Astrocyte (in vitro differentiated cells and primary cell): Measurements from ENCODE around the gene MLLT10. TPM values are rescaled to one million over a fixed set of nuclear protein-coding genes. Genes with fewer than 3 reads are reported as not detected.

Experiments used
- DNase-seq: peaks from one replicate; pipeline ENCODE4 v3.0.0-alpha.2; 2010; ENCODE audit warnings: low read depth
- FAIRE-seq: peaks from 2 replicates; lab custom pipeline; 2011; peaks lifted over from hg19 to GRCh38; lab: Jason Lieb, UNC
- H2AFZ ChIP-seq: 2 replicates; pipeline ENCODE4 v1.6.0; 2012; ENCODE audit warnings: low read depth, low read length, inconsistent platforms
- H3K27ac ChIP-seq: 2 replicates; pipeline ENCODE4 v1.5.1; 2011; ENCODE audit warnings: low read depth, low read length, inconsistent platforms
- H3K27me3 ChIP-seq: 2 replicates; pipeline ENCODE4 v1.6.0; 2011; ENCODE audit warnings: low read length, inconsistent platforms; ENCODE audit not compliant: insufficient read depth
- H3K36me3 ChIP-seq: 2 replicates; pipeline ENCODE4 v1.5.1; 2011; ENCODE audit warnings: low read length, inconsistent platforms; ENCODE audit not compliant: insufficient read depth
- H3K4me1 ChIP-seq: 2 replicates; pipeline ENCODE4 v1.5.1; 2011; ENCODE audit warnings: low read length, inconsistent platforms; ENCODE audit not compliant: insufficient read depth
- H3K4me2 ChIP-seq: 2 replicates; pipeline ENCODE4 v1.6.0; 2012; ENCODE audit warnings: low read length, inconsistent platforms
- H3K4me3 ChIP-seq: 2 replicates; pipeline ENCODE4 v1.5.1; 2011; ENCODE audit warnings: low read depth, mild to moderate bottlenecking, low read length, inconsistent platforms; ENCODE audit not compliant: insufficient read depth
- H3K79me2 ChIP-seq: 2 replicates; pipeline ENCODE4 v1.6.0; 2012; ENCODE audit warnings: mild to moderate bottlenecking, low read length, inconsistent platforms; ENCODE audit not compliant: insufficient read depth
- H3K9ac ChIP-seq: 2 replicates; pipeline ENCODE4 v1.6.0; 2012; ENCODE audit warnings: mild to moderate bottlenecking, low read length, inconsistent platforms
- H3K9me3 ChIP-seq: 2 replicates; pipeline ENCODE4 v1.5.1; 2012; ENCODE audit warnings: low read depth, mild to moderate bottlenecking, low read length, inconsistent platforms; ENCODE audit not compliant: insufficient read depth
- H4K20me1 ChIP-seq: 2 replicates; pipeline ENCODE4 v1.6.0; 2012; ENCODE audit warnings: low read length, inconsistent platforms; ENCODE audit not compliant: insufficient read depth
- H3K27ac Mint-ChIP-seq: one replicate; pipeline ENCODE4 v1.8.0; 2021; ENCODE audit warnings: mild to moderate bottlenecking, mixed read lengths; ENCODE audit not compliant: unreplicated experiment
- H3K27me3 Mint-ChIP-seq: one replicate; pipeline ENCODE4 v1.8.0; 2021; ENCODE audit warnings: low read depth, mixed read lengths; ENCODE audit not compliant: unreplicated experiment
- H3K36me3 Mint-ChIP-seq: one replicate; pipeline ENCODE4 v1.8.0; 2021; ENCODE audit warnings: low read depth, mixed read lengths; ENCODE audit not compliant: unreplicated experiment
- H3K4me1 Mint-ChIP-seq: one replicate; pipeline ENCODE4 v1.8.0; 2021; ENCODE audit warnings: low read depth, mixed read lengths; ENCODE audit not compliant: unreplicated experiment
- H3K4me3 Mint-ChIP-seq: one replicate; pipeline ENCODE4 v1.8.0; 2021; ENCODE audit warnings: mild to moderate bottlenecking, moderate library complexity, mixed read lengths; ENCODE audit not compliant: unreplicated experiment
- H3K9me3 Mint-ChIP-seq: one replicate; pipeline ENCODE4 v1.8.0; 2021; ENCODE audit warnings: mild to moderate bottlenecking, mixed read lengths; ENCODE audit not compliant: unreplicated experiment
- CTCF ChIP-seq: IDR thresholded peaks from 2 replicates; pipeline ENCODE4 v1.5.1; 2011; ENCODE audit warnings: low read depth, mild to moderate bottlenecking, inconsistent platforms, low read length, moderate library complexity; ENCODE audit not compliant: insufficient read depth
- EZH2 ChIP-seq: IDR thresholded peaks from 2 replicates; pipeline ENCODE4 v1.6.1; 2012; ENCODE audit warnings: mild to moderate bottlenecking, low read length, inconsistent platforms; ENCODE audit not compliant: insufficient read depth
- total RNA-seq: library from RNA; stranded (reverse); gene quantifications from 2 replicates; pipeline ENCODE4 v1.2.1, GENCODE V29; 2021

The MLLT10 gene
- total RNA-seq, 1 donor from 2014 or later: 46.9 TPM

GRCh38 chr10:21724687-21725367, 190.8 kb downstream of the MLLT10 start:
- peak overlapping the region; percentile 54 for H3K4me2 ChIP-seq
- Mint-ChIP-seq H3K4me3 (no peak overlapping the region), H3K27ac (peak overlapping the region; percentile 51), H3K27me3 (no peaks in the 10 kb centered on the region), H3K4me1 (peaks cover 45% of the 10 kb centered on the region), H3K9me3 (no peaks in the 10 kb centered on the region), H3K36me3 (peaks cover 4% of the 10 kb centered on the region)
- H2AFZ ChIP-seq: no peak overlapping the region
- no peak overlapping the region for H3K4me3 ChIP-seq
- H3K36me3 ChIP-seq: peaks cover 2% of the 10 kb centered on the region
- TF ChIP-seq EZH2 (no peak), CTCF (no peak)
- H3K9me3 ChIP-seq: no peaks in the 10 kb centered on the region
- peaks cover 31% of the 10 kb centered on the region for H3K4me1 ChIP-seq
- H3K79me2 ChIP-seq: peaks cover 6% of the 10 kb centered on the region
- peak; percentile 99 for DNase-seq
- FAIRE-seq: peak; percentile 99
- peaks cover 43% of the 10 kb centered on the region for H4K20me1 ChIP-seq
- H3K9ac ChIP-seq: no peak overlapping the region
- no peaks in the 10 kb centered on the region for H3K27me3 ChIP-seq
- no peak overlapping the region for H3K27ac ChIP-seq

GRCh38 chr10:21726601-21727225, 192.7 kb downstream of the MLLT10 start:
- H3K4me1 ChIP-seq: peaks cover 30% of the 10 kb centered on the region
- Mint-ChIP-seq H3K4me3 (no peak overlapping the region), H3K27ac (peak overlapping the region; percentile 64), H3K4me1 (peaks cover 37% of the 10 kb centered on the region), H3K36me3 (peaks cover 4% of the 10 kb centered on the region), H3K9me3 (no peaks in the 10 kb centered on the region), H3K27me3 (no peaks in the 10 kb centered on the region)
- H3K79me2 ChIP-seq: peaks cover 6% of the 10 kb centered on the region
- H4K20me1 ChIP-seq: peaks cover 43% of the 10 kb centered on the region
- no peak for TF ChIP-seq EZH2
- TF ChIP-seq CTCF: no peak
- H3K9ac ChIP-seq: no peak overlapping the region
- H3K36me3 ChIP-seq: peaks cover 7% of the 10 kb centered on the region
- peak; percentile 23 for FAIRE-seq
- no peak overlapping the region for H2AFZ ChIP-seq
- H3K4me2 ChIP-seq: peak overlapping the region; percentile 46
- no peak overlapping the region for H3K4me3 ChIP-seq
- DNase-seq: peak; percentile 24
- no peaks in the 10 kb centered on the region for H3K27me3 ChIP-seq
- no peak overlapping the region for H3K27ac ChIP-seq
- no peaks in the 10 kb centered on the region for H3K9me3 ChIP-seq
